ENCODE results near the gene GSTM1.
"Not testable (repeated sequence)": the region's sequence is repeated elsewhere in the genome, so short reads cannot be mapped to it uniquely, and the experiment has no call there.

Gene GSTM1

GRCh38 chr1:109659997-109660690, 27.5 kb upstream of the GSTM1 start:
- DNase-seq (ENCODE audit: low read depth in 3 of 3, low spot score in 1 of 3), result no peak

GRCh38 chr1:109660691-109661026, 27.0 kb upstream of the GSTM1 start:
- DNase-seq (ENCODE audit: low read depth in 3 of 3, low spot score in 1 of 3), result not testable (repeated sequence)

- DNase-seq (ENCODE audit: low read depth in 3 of 3, low spot score in 1 of 3), result no peak
Observed at GRCh38 chr1:109661391-109661790, 26.2 kb upstream of the GSTM1 start.

GRCh38 chr1:109664671-109665070, 22.9 kb upstream of the GSTM1 start:
- DNase-seq (ENCODE audit: low read depth in 3 of 3, low spot score in 1 of 3), result no peak

DNA sequence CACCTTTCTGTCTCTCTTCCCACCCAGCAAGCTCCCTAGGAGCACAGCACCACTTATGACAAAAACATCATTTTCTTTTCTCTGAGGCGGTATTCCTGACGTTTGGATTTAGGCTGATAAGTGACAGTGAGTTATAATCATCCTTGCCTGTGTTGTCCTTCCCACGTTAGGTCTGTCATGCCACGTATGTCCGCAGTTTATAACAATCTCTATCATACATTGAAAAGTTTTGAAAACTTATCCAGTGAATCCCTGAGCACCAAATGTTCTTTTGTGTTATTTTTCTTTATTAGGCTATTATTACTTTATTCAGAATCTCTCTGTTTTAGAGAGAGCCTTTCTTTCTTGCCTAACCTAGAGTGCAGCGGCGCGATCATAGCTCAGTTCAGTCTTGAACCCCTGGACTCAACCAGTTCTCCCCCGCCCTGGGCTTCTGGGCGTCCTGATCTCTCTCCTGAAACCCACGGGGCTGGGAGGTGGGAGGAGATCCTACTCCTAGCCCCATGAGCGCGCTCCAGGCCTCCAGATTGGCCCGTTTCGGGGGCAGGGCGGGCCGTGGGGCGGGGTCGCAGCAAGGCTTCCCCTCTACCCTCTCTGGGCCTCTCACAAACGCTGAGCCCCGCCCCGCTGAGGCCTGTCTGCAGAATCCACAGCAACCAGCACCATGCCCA, 20.0 kb upstream of the GSTM1 start, which contains the start of gene GSTM2:
GSTM2 (plus strand) TSS at position 606 of the 671 bp plus-strand sequence; CDS start at position 665, 59 bp downstream.
- DNase-seq (ENCODE audit: low read depth in 3 of 3, low spot score in 1 of 3), result peak; percentile 33 to 69 (median 54)

GRCh38 chr1:109668123-109668775, 19.4 kb upstream of the GSTM1 start:
- DNase-seq (ENCODE audit: low read depth in 3 of 3, low spot score in 1 of 3), result no peak

GRCh38 chr1:109669246-109669948, 18.2 kb upstream of the GSTM1 start:
- no peak for DNase-seq (ENCODE audit: low read depth in 3 of 3, low spot score in 1 of 3)

GRCh38 chr1:109669949-109670302, 17.7 kb upstream of the GSTM1 start:
- not testable (repeated sequence) for DNase-seq (ENCODE audit: low read depth in 3 of 3, low spot score in 1 of 3)

DNA sequence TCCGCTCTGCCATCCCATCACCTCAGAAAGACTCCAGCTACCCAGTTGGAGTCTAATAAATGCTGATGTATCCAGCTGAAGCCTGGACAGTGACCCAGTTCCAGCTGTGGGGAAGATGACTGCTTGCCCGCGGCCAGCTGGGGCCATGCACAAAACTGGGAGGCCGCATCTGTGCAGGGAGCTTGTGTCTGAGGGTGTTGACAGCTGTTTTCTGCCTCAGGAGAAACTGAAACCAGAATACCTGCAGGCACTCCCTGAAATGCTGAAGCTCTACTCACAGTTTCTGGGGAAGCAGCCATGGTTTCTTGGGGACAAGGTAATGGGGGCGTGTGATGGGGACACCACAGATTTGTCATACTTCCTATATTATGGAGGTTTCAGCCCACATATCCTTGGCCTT, 16.6 kb upstream of the GSTM1 start:
- no peak for DNase-seq (ENCODE audit: low read depth in 3 of 3, low spot score in 1 of 3)

DNA sequence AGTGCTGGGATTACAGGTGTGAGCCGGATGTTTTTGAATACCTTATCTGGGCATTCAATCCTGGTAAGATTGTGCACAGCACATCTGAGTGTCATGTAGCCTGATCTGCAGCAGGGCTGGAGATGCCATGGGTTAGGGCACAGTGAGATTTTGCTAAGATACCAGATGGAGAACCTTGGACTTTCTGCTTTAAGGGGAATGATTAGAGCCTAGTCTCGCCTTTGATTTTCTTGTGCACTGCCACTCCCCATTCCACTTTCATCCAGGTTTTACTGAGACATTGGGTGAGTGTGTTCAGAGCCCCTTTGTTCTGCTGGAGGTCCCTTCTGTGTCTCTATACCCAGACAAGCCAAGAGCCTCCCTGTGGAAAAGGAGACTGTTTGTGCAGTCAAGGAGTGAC, 13.8 kb upstream of the GSTM1 start:
- DNase-seq (ENCODE audit: low read depth in 3 of 3, low spot score in 1 of 3), result not testable (repeated sequence)

GRCh38 chr1:109676683-109677381, 10.8 kb upstream of the GSTM1 start:
- not testable (repeated sequence) for DNase-seq (ENCODE audit: low read depth in 3 of 3, low spot score in 1 of 3)

GRCh38 chr1:109677459-109677858, 10.2 kb upstream of the GSTM1 start:
- no peak for DNase-seq (ENCODE audit: low read depth in 3 of 3, low spot score in 1 of 3)

GRCh38 chr1:109678637-109679036, 9.0 kb upstream of the GSTM1 start:
- DNase-seq (ENCODE audit: low read depth in 3 of 3, low spot score in 1 of 3), result not testable (repeated sequence)

- DNase-seq (ENCODE audit: low read depth in 3 of 3, low spot score in 1 of 3), result not testable (repeated sequence)
Observed at GRCh38 chr1:109684777-109685176, 2.8 kb upstream of the GSTM1 start.

- DNase-seq (ENCODE audit: low read depth in 3 of 3, low spot score in 1 of 3), result not testable (repeated sequence)
Observed at GRCh38 chr1:109685399-109685798, 2.2 kb upstream of the GSTM1 start.

DNA sequence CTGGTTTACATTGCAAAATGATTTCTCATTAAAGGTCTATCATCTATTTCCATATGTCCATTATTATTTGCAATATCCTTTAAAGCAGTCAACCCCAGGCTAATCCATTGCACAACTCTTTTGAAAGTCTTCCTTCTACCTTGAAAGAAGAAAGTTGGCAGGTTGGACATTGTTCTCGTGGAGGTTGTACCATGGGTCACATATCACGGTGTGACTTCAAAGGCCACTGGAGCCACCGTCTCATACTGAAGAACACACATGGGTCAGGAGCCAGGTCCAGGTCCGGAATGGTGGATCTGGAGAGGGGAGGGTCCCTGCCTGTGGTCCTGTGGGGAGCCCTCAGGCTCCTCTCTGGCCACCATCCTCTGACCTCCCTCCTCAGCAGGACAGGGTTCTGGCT, 1.7 kb upstream of the GSTM1 start:
- not testable (repeated sequence) for DNase-seq (ENCODE audit: low read depth in 3 of 3, low spot score in 1 of 3)

- not testable (repeated sequence) for DNase-seq (ENCODE audit: low read depth in 3 of 3, low spot score in 1 of 3)
Observed at GRCh38 chr1:109687109-109687508, 508 bp upstream of the GSTM1 start.

GRCh38 chr1:109689844-109690405, 2.3 kb downstream of the GSTM1 start:
- DNase-seq (ENCODE audit: low read depth in 3 of 3, low spot score in 1 of 3), result no peak

- DNase-seq (ENCODE audit: low read depth in 3 of 3, low spot score in 1 of 3), result no peak
Observed at GRCh38 chr1:109691759-109692158, 4.1 kb downstream of the GSTM1 start.

GRCh38 chr1:109694400-109694799, 6.8 kb downstream of the GSTM1 start:
- DNase-seq (ENCODE audit: low read depth in 3 of 3, low spot score in 1 of 3), result not testable (repeated sequence)

DNA sequence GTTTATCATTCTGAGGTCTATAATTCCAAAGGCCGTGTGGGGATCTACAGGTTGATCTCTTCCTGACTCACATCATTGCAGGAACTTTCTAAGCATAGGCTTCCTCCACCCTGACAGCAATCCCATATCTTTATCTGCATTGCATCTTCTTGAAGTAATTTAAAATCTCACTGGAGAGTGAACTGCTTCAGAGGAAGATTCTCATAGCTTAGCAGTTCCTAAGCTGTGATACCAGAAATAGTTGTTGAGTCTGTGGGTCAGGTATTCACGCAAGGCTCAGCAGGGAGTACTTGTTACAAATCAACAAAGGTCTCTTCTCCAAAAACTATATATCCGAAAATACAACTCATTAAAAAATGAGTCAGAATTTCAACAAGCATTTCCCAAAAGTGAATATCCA, 7.5 kb downstream of the GSTM1 start:
- not testable (repeated sequence) for DNase-seq (ENCODE audit: low read depth in 3 of 3, low spot score in 1 of 3)

All from stimulated activated CD4-positive, alpha-beta T cell treated with anti-CD3 and anti-CD28 coated beads, TNF-alpha, amount 100 ng/mL, for 1 hour (primary cell).